GM12878 (cell line): Measurements from ENCODE around the gene RGS18. TPM values are rescaled to one million over a fixed set of nuclear protein-coding genes. Genes with fewer than 3 reads are reported as not detected.
A peak's percentile ranks its signal among the peaks of the same experiment; 100 is the strongest.
"Not testable (repeated sequence)": the region's sequence is repeated elsewhere in the genome, so short reads cannot be mapped to it uniquely, and the experiment has no call there.

Experiments
- ATAC-seq: fragments of 200-7000 bp; cut with Tn5 transposase; 3 replicates; pipeline ENCODE4 v1.9.1; 2020; ENCODE audit warnings: mild to moderate bottlenecking, moderate library complexity
- BruUV-seq: library from RNA; stranded (reverse); fragments of 400-500 nt; replicated peaks from 2 replicates; lab custom pipeline; 2021; lab: Mats Ljungman, UMichigan
- CTCF ChIA-PET: fragments of 300-600 bp; sonication (Branson Sonifier 250); formaldehyde crosslinking; extraction: SDS; loops from one replicate; lab custom pipeline; 2021; ENCODE audit warnings: inconsistent platforms; lab: Yijun Ruan, JAX
- POLR2A ChIA-PET: fragments of 350-600 bp; formaldehyde crosslinking; extraction: SDS; loops from one replicate; lab custom pipeline; 2021; ENCODE audit warnings: inconsistent platforms; lab: Charles Lee
- RAD21 ChIA-PET: fragments of 300-600 bp; sonication (Branson Sonifier 250); formaldehyde crosslinking; loops from one replicate; lab custom pipeline; 2023; ENCODE audit warnings: antibody characterized with exemption; ENCODE audit not compliant: unreplicated experiment; lab: Charles Lee
- SMC1A ChIA-PET: fragments of 300-600 bp; sonication (Branson Sonifier 250); formaldehyde crosslinking; loops from one replicate; lab custom pipeline; 2023; ENCODE audit not compliant: unreplicated experiment, uncharacterized antibody; lab: Charles Lee
- DNase-seq: peaks from one replicate; pipeline ENCODE4 v3.0.0-alpha.2; 2011; ENCODE audit warnings: low read depth, low spot score
- FAIRE-seq: peaks from 3 replicates; lab custom pipeline; 2011; peaks lifted over from hg19 to GRCh38; lab: Jason Lieb, UNC
- H2AFZ ChIP-seq: 2 replicates; pipeline ENCODE4 v1.6.0; 2011; ENCODE audit warnings: low read depth, low read length, control low read depth; ENCODE audit not compliant: control insufficient read depth
- H3K27ac ChIP-seq: 2 replicates; pipeline ENCODE4 v1.5.1; 2011; ENCODE audit warnings: control low read depth; ENCODE audit not compliant: control insufficient read depth, insufficient read depth
- H3K27me3 ChIP-seq, 2 experiments: replicated peaks in 1 of 2; 2 replicates each; pipeline versions ENCODE4 v1.6.0 to v1.6.1; 2011; ENCODE audit warnings: low read length in 1 of 2; ENCODE audit not compliant: control insufficient read depth in 2 of 2, insufficient read depth in 2 of 2
- H3K36me3 ChIP-seq, 2 experiments: 2 replicates each; pipeline ENCODE4 v1.5.1; 2011; ENCODE audit warnings: low read length in 1 of 2; ENCODE audit not compliant: control insufficient read depth in 2 of 2, insufficient read depth in 2 of 2
- H3K4me1 ChIP-seq: 2 replicates; pipeline ENCODE4 v1.6.1; 2011; ENCODE audit warnings: mild to moderate bottlenecking, low read length, moderate library complexity, mixed read lengths; ENCODE audit not compliant: control insufficient read depth, insufficient read depth
- H3K4me2 ChIP-seq: 2 replicates; pipeline ENCODE4 v1.6.0; 2011; ENCODE audit warnings: control low read depth; ENCODE audit not compliant: control insufficient read depth, insufficient read depth
- H3K4me3 ChIP-seq: fragments of 200-600 bp; sonication (generic); 2 replicates; pipeline ENCODE4 v1.5.1; 2016
- H3K79me2 ChIP-seq: 2 replicates; pipeline ENCODE4 v1.6.0; 2011; ENCODE audit warnings: low read length; ENCODE audit not compliant: control insufficient read depth, insufficient read depth
- H3K9ac ChIP-seq: 2 replicates; pipeline ENCODE4 v1.8.0; 2011; ENCODE audit warnings: low read length, control low read depth, mixed read lengths; ENCODE audit not compliant: control insufficient read depth, insufficient read depth
- H3K9me3 ChIP-seq: replicated peaks from 3 replicates; pipeline ENCODE4 v1.5.1; 2011; ENCODE audit warnings: mild to moderate bottlenecking, low read length; ENCODE audit not compliant: control insufficient read depth, insufficient read depth
- H4K20me1 ChIP-seq: 2 replicates; pipeline ENCODE4 v1.6.0; 2011; ENCODE audit not compliant: control insufficient read depth, insufficient read depth
- CBFB ChIP-seq: IDR thresholded peaks from 2 replicates; pipeline ENCODE4 v1.6.1; 2016; ENCODE audit warnings: antibody characterized with exemption, low read depth
- CBX5 ChIP-seq: sonication (generic); IDR thresholded peaks from 2 replicates; pipeline ENCODE4 v1.6.1; 2016; ENCODE audit warnings: low read depth, moderate library complexity, mild to moderate bottlenecking, inconsistent platforms
- CHD4 ChIP-seq: fragments of 200-600 bp; sonication (generic); IDR thresholded peaks from 2 replicates; pipeline ENCODE4 v1.6.1; 2016; ENCODE audit warnings: mild to moderate bottlenecking
- E2F4 ChIP-seq: IDR thresholded peaks from 2 replicates; pipeline ENCODE4 v1.6.1; 2012; ENCODE audit warnings: low read depth, low read length, improper control_type of control experiment
- E4F1 ChIP-seq: fragments of 450-650 bp; IDR thresholded peaks from 2 replicates; pipeline ENCODE4 v1.6.1; 2018; ENCODE audit warnings: borderline replicate concordance, mild to moderate bottlenecking; ENCODE audit not compliant: partially characterized antibody
- FOXK2 ChIP-seq: fragments of 450-650 bp; IDR thresholded peaks from 2 replicates; pipeline ENCODE4 v1.6.1; 2017; ENCODE audit warnings: mild to moderate bottlenecking, moderate library complexity
- IKZF2 ChIP-seq, 2 experiments: fragments of 450-650 bp; IDR thresholded peaks; 2 replicates each; pipeline ENCODE4 v1.6.1; 2017; ENCODE audit warnings: mild to moderate bottlenecking in 2 of 2, moderate library complexity in 2 of 2
- NFXL1 ChIP-seq: fragments of 450-650 bp; IDR thresholded peaks from 2 replicates; pipeline ENCODE4 v1.6.1; 2017; ENCODE audit warnings: antibody characterized with exemption, mild to moderate bottlenecking, borderline replicate concordance
- PAX8 ChIP-seq: fragments of 450-650 bp; IDR thresholded peaks from 2 replicates; pipeline ENCODE4 v1.6.1; 2017; ENCODE audit warnings: mild to moderate bottlenecking, moderate library complexity
- POLR2AphosphoS5 ChIP-seq: IDR thresholded peaks from 2 replicates; pipeline ENCODE4 v1.6.1; 2011; ENCODE audit warnings: mild to moderate bottlenecking, low read length, inconsistent platforms
- RUNX3 ChIP-seq: IDR thresholded peaks from 2 replicates; pipeline ENCODE4 v1.6.1; 2012; ENCODE audit warnings: low read length, inconsistent platforms
- TCF3 ChIP-seq: IDR thresholded peaks from 2 replicates; pipeline ENCODE4 v1.6.1; 2012; ENCODE audit warnings: low read depth, mild to moderate bottlenecking, low read length, borderline replicate concordance; ENCODE audit not compliant: insufficient read depth
- WGBS: methylation state at CpG from one replicate; pipeline ENCODE4 v1.1.6; 2016; ENCODE audit warnings: low lambda C conversion rate; ENCODE audit not compliant: insufficient replicate concordance, insufficient coverage; ENCODE audit errors: missing lambda C conversion rate; 5-methylcytosine and 5-hydroxymethylcytosine counted together
- in situ Hi-C: fragments of 300-500 bp; cut with MboI; formaldehyde crosslinking; loops from 9 replicates; pipeline ENCODE4 v1.14.3; 2018; ENCODE audit warnings: mixed read lengths
- intact Hi-C: fragments of 100-400 bp; cut with micrococcal nuclease; formaldehyde crosslinking; loops from one replicate; pipeline ENCODE4 v1.14.2; 2022; ENCODE audit not compliant: unreplicated experiment
- polyA plus RNA-seq, 11 experiments: library from polyadenylated mRNA; depleted of rRNA in 4 of 11; unstranded in 6 of 11; stranded (reverse) in 5 of 11; fragments of >200 nt; fragmentation: Nextera tagmentation in 4 of 11; fragmentation: Illumina TruSeq in 1 of 11; extraction: Ambion mirVana in 4 of 11; extraction: Trizol in 1 of 11; gene quantifications; 1 replicate in 1 of 11; 2 replicates in 10 of 11; pipeline versions ENCODE4 v1.2.1 to v1.2.3, GENCODE V29; 2011 to 2016; ENCODE audit warnings: inconsistent platforms in 2 of 11, missing spikeins in 2 of 11, low read depth in 1 of 11
- total RNA-seq, 4 experiments: library from RNA; depleted of rRNA in 3 of 4; stranded (reverse); fragments of >200 nt in 3 of 4; fragmentation: Illumina TruSeq in 1 of 4; extraction: Trizol in 1 of 4; gene quantifications; 2 replicates each; pipeline versions ENCODE4 v1.2.1 to v1.2.3, GENCODE V29; 2013 to 2021
- TF ChIP-seq, protein P1 (sequence below): fragments of 450-650 bp; IDR thresholded peaks from 2 replicates; pipeline ENCODE4 v1.6.1; 2017; ENCODE audit warnings: low read depth, mild to moderate bottlenecking, moderate library complexity

RGS18 gene
- total and polyA plus RNA-seq, 10 of the 15 experiments (the other 5 are each of a cell fraction or from before 2014, with no cell fraction given), result not detected

DNA sequence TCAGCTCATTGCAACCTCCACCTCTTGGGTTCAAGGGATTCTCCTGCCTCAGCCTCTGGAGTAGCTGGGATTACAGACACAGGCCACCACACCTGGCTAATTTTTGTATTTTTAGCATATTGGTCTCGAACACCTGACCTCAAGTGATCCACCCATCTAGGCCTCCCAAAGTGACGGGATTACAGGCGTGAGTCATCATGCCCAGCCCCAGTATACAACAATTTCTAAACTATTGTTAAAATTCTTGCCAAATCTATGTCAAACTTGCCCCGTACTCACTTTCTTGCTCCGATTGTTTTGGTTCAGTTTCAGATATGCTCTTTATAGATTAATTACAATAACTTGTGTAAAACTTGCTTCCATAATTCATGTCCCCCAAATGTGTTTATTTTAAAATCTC is 4.1 kb downstream of the RGS18 start (continued):
- TF ChIP-seq CBFB (no peak), FOXK2 (no peak), RUNX3 (no peak)
- TF ChIP-seq, protein P1, sequence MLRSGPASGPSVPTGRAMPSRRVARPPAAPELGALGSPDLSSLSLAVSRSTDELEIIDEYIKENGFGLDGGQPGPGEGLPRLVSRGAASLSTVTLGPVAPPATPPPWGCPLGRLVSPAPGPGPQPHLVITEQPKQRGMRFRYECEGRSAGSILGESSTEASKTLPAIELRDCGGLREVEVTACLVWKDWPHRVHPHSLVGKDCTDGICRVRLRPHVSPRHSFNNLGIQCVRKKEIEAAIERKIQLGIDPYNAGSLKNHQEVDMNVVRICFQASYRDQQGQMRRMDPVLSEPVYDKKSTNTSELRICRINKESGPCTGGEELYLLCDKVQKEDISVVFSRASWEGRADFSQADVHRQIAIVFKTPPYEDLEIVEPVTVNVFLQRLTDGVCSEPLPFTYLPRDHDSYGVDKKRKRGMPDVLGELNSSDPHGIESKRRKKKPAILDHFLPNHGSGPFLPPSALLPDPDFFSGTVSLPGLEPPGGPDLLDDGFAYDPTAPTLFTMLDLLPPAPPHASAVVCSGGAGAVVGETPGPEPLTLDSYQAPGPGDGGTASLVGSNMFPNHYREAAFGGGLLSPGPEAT, result no peak

- SMC1A ChIA-PET, intact Hi-C loops: not testable (repeated sequence)
Measured at GRCh38 chr1:192165002-192165401, 6.7 kb downstream of the RGS18 start.

DNA sequence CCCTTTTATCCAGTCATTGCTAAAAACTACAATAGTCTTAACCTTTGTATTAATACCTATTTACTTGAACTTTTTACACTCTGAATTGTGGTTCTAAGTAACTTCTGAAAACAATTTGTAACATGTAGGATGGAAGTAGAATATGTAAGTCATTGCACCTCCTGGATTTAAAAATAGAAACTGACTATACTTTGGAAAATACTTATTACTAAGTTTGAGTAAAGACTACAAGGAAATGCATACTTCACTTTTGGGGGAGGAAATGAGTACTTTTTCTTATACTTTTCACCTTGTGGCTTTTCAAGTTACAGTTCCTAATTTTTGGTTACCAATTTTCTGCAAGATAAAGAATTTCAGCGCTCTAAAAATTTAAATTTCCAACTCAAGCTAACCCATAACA is 8.7 kb downstream of the RGS18 start:
- POLR2A ChIA-PET, result no interaction called here
- SMC1A ChIA-PET, result no interaction called here
- TF ChIP-seq POLR2AphosphoS5 (no peak), NFXL1 (no peak), CHD4 (no peak), TCF3 (no peak), E2F4 (no peak), E4F1 (no peak), IKZF2 (IDR thresholded peaks at IDR 0.05) (no peak), PAX8 (no peak)

More at GRCh38 chr1:192165002-192165401, 6.7 kb downstream of the RGS18 start:
- H3K4me1 ChIP-seq, BruUV-seq, RAD21 ChIA-PET, H3K36me3 ChIP-seq, H3K27me3 ChIP-seq, H3K9me3 ChIP-seq, H3K27ac ChIP-seq, H3K9ac ChIP-seq, H2AFZ ChIP-seq, POLR2A ChIA-PET, H3K4me3 ChIP-seq, H4K20me1 ChIP-seq, H3K79me2 ChIP-seq, ATAC-seq, FAIRE-seq, DNase-seq, CTCF ChIA-PET, in situ Hi-C loops, H3K4me2 ChIP-seq: not testable (repeated sequence)
- TF ChIP-seq CBX5, result 0 out of 2 replicates have a peak, but pooled peaks have one; percentile 58
- WGBS, result 18% methylated on average over 7 of the region's 7 CpGs

More for the DNA sequence above, 8.7 kb downstream of the RGS18 start:
- Histone ChIP-seq H3K9ac (no peak overlapping the region), H3K27ac (no peak overlapping the region), H3K36me3 (no peaks in the 10 kb centered on the region), H2AFZ (no peak overlapping the region), H3K4me1 (no peaks in the 10 kb centered on the region), H3K79me2 (no peaks in the 10 kb centered on the region), H4K20me1 (no peaks in the 10 kb centered on the region), H3K9me3 (no peaks in the 10 kb centered on the region; the same call in 2 of the 3 replicates), H3K4me2 (no peak overlapping the region), H3K4me3 (no peak overlapping the region), H3K27me3 (no peaks in the 10 kb centered on the region)
- in situ Hi-C loops (no loop called here), intact Hi-C loops (no loop called here)
- WGBS, result 0% methylated on average over 1 of the region's 1 CpG
- ATAC-seq, result no peak
- ChIA-PET RAD21 (no interaction called here), CTCF (no interaction called here)
- no TSS peak for BruUV-seq
- DNase-seq, result no peak
- FAIRE-seq, result no peak
